OCI-LY3 (cell line): ENCODE data around the gene ABHD8.
"Not testable (repeated sequence)": the region's sequence is repeated elsewhere in the genome, so short reads cannot be mapped to it uniquely, and the experiment has no call there.

Experiments
- H2AFZ ChIP-seq: fragments of 200-600, 300-600 bp; shearing (Covaris generic); 2 replicates; pipeline ENCODE4 v1.6.0; 2014; ENCODE audit warnings: antibody characterized with exemption, low read depth, low read length
- H3K27ac ChIP-seq: fragments of 200-600, 300-600 bp; sonication (generic); 2 replicates; pipeline ENCODE4 v1.5.1; 2014; ENCODE audit warnings: mild to moderate bottlenecking, low read length, moderate library complexity, mixed read lengths
- H3K27me3 ChIP-seq: fragments of 200-600, 300-600 bp; sonication (generic); 2 replicates; pipeline ENCODE4 v1.6.1; 2014; ENCODE audit warnings: low read depth, low read length, mixed read lengths
- H3K36me3 ChIP-seq: fragments of 200-600, 300-600 bp; sonication (generic); replicated peaks from 2 replicates; pipeline ENCODE3; 2014; ENCODE audit warnings: low read depth, low read length, mixed read lengths
- H3K4me1 ChIP-seq: fragments of 300-600, 200-600 bp; sonication (generic); 2 replicates; pipeline ENCODE4 v1.6.1; 2014; ENCODE audit warnings: low read length, mixed read lengths
- H3K4me2 ChIP-seq: fragments of 200-600, 300-600 bp; sonication (generic); 2 replicates; pipeline ENCODE4 v1.6.1; 2014; ENCODE audit warnings: low read length, mixed read lengths
- H3K4me3 ChIP-seq: fragments of 300-600, 200-600 bp; sonication (generic); 2 replicates; pipeline ENCODE4 v1.5.1; 2014; ENCODE audit warnings: antibody characterized with exemption, mild to moderate bottlenecking, low read length, moderate library complexity
- H3K79me2 ChIP-seq: fragments of 300-600, 200-600 bp; shearing (Covaris generic); 2 replicates; pipeline ENCODE4 v1.6.1; 2014; ENCODE audit warnings: mild to moderate bottlenecking, low read length, mixed read lengths
- H3K9ac ChIP-seq: fragments of 300-600, 200-600 bp; shearing (Covaris generic); 2 replicates; pipeline ENCODE4 v1.6.0; 2014; ENCODE audit warnings: mild to moderate bottlenecking, low read length, moderate library complexity
- H3K9me3 ChIP-seq: fragments of 200-600, 300-600 bp; shearing (Covaris generic); 2 replicates; pipeline ENCODE4 v1.6.1; 2014; ENCODE audit warnings: low read length, mixed read lengths; ENCODE audit not compliant: insufficient read depth
- H4K20me1 ChIP-seq: fragments of 200-600, 300-600 bp; sonication (generic); 2 replicates; pipeline ENCODE4 v1.6.1; 2016; ENCODE audit warnings: low read length, mixed read lengths; ENCODE audit not compliant: insufficient read depth
- CTCF ChIP-seq: fragments of 200-600, 300-600 bp; sonication (generic); IDR thresholded peaks from 2 replicates; pipeline ENCODE4 v1.5.1; 2014; ENCODE audit warnings: antibody characterized with exemption, low read length, low read depth
- EZH2phosphoT487 ChIP-seq: fragments of 200-600 bp; shearing (Covaris generic); IDR thresholded peaks from 2 replicates; pipeline ENCODE4 v1.6.1; 2018; ENCODE audit warnings: antibody characterized with exemption, mixed run types, low read depth

ABHD8 gene

GRCh38 chr19:17302391-17303166 is 646 bp downstream of the ABHD8 start:
- H2AFZ ChIP-seq = no peak overlapping the region; the same call in 1 of the 2 replicates
- H3K9me3 ChIP-seq = peaks cover 4% of the 10 kb centered on the region; the same call in 1 of the 2 replicates
- peak overlapping the region; percentile 60; the same call in 1 of the 2 replicates for H3K9ac ChIP-seq
- no peaks in the 10 kb centered on the region for H4K20me1 ChIP-seq
- H3K4me1 ChIP-seq = peaks cover 24% of the 10 kb centered on the region
- TF ChIP-seq EZH2phosphoT487 (no peak), CTCF (no peak)
- H3K4me2 ChIP-seq = peak overlapping the region; percentile 73
- peaks cover 14% of the 10 kb centered on the region for H3K79me2 ChIP-seq
- H3K4me3 ChIP-seq = peak overlapping the region; percentile 82
- H3K36me3 ChIP-seq = peaks cover 6% of the 10 kb centered on the region
- no peaks in the 10 kb centered on the region for H3K27me3 ChIP-seq
- H3K27ac ChIP-seq = no peak overlapping the region

- no peak overlapping the region for H3K4me2 ChIP-seq
- H3K27ac ChIP-seq = no peak overlapping the region
- no peaks in the 10 kb centered on the region for H3K27me3 ChIP-seq
- peaks cover 1% of the 10 kb centered on the region for H3K79me2 ChIP-seq
- H3K36me3 ChIP-seq = peaks cover 11% of the 10 kb centered on the region
- peaks cover 4% of the 10 kb centered on the region; the same call in 1 of the 2 replicates for H3K9me3 ChIP-seq
- peaks cover 19% of the 10 kb centered on the region for H3K4me1 ChIP-seq
- TF ChIP-seq CTCF (no peak), EZH2phosphoT487 (no peak)
- H2AFZ ChIP-seq = no peak overlapping the region
- no peaks in the 10 kb centered on the region for H4K20me1 ChIP-seq
- no peak overlapping the region for H3K4me3 ChIP-seq
- H3K9ac ChIP-seq = no peak overlapping the region
Observed at GRCh38 chr19:17300992-17301619, 2.1 kb downstream of the ABHD8 start.

GRCh38 chr19:17296976-17297375 is 6.2 kb downstream of the ABHD8 start:
- no peaks in the 10 kb centered on the region for H4K20me1 ChIP-seq
- H3K36me3 ChIP-seq = peaks cover 21% of the 10 kb centered on the region
- no peak overlapping the region for H3K4me3 ChIP-seq
- H3K4me2 ChIP-seq = no peak overlapping the region
- no peak overlapping the region for H3K9ac ChIP-seq
- H3K79me2 ChIP-seq = no peaks in the 10 kb centered on the region
- no peaks in the 10 kb centered on the region for H3K27me3 ChIP-seq
- peaks cover under 1% of the 10 kb centered on the region; the same call in 1 of the 2 replicates for H3K4me1 ChIP-seq
- H3K27ac ChIP-seq = no peak overlapping the region
- TF ChIP-seq EZH2phosphoT487 = no peak
- peaks cover 4% of the 10 kb centered on the region; the same call in 1 of the 2 replicates for H3K9me3 ChIP-seq
- no peak overlapping the region for H2AFZ ChIP-seq

- H3K27ac ChIP-seq = no peak overlapping the region
Observed at GRCh38 chr19:17296273-17296672, 7.0 kb downstream of the ABHD8 start.

GRCh38 chr19:17295551-17295950 is 7.7 kb downstream of the ABHD8 start:
- not testable (repeated sequence) for H4K20me1 ChIP-seq, H3K4me2 ChIP-seq, H3K27me3 ChIP-seq, H3K9ac ChIP-seq, H3K9me3 ChIP-seq, H3K4me3 ChIP-seq, H3K27ac ChIP-seq, H3K79me2 ChIP-seq, H3K4me1 ChIP-seq, H2AFZ ChIP-seq
- peaks cover 21% of the 10 kb centered on the region for H3K36me3 ChIP-seq

More at GRCh38 chr19:17296273-17296672, 7.0 kb downstream of the ABHD8 start:
- H3K9me3 ChIP-seq = peaks cover 4% of the 10 kb centered on the region; the same call in 1 of the 2 replicates
- no peak overlapping the region for H3K4me2 ChIP-seq
- H2AFZ ChIP-seq = no peak overlapping the region
- H3K79me2 ChIP-seq = no peaks in the 10 kb centered on the region
- H3K36me3 ChIP-seq = peaks cover 21% of the 10 kb centered on the region
- no peak overlapping the region for H3K4me3 ChIP-seq
- H3K9ac ChIP-seq = no peak overlapping the region
- H4K20me1 ChIP-seq = no peaks in the 10 kb centered on the region
- H3K4me1 ChIP-seq = peaks cover 5% of the 10 kb centered on the region; the same call in 1 of the 2 replicates
- H3K27me3 ChIP-seq = no peaks in the 10 kb centered on the region
- TF ChIP-seq CTCF (no peak), EZH2phosphoT487 (no peak)
